A549 treated with AZD9567 at 1 μM for 4 hours (cell line): ENCODE results near the gene ZNF723. TPM values are rescaled to one million over a fixed set of nuclear protein-coding genes. Genes with fewer than 3 reads are reported as not detected.

ENCODE experiments used
- total RNA-seq: library from RNA; stranded (reverse); fragments of 200-300 nt; extraction: Qiagen RNA extraction; gene quantifications from 5 replicates; pipeline ENCODE4 v1.2.3, GENCODE V29; 2022; ENCODE audit not compliant: insufficient read depth

The ZNF723 gene
- total RNA-seq: not detected in 5 replicates

DNA sequence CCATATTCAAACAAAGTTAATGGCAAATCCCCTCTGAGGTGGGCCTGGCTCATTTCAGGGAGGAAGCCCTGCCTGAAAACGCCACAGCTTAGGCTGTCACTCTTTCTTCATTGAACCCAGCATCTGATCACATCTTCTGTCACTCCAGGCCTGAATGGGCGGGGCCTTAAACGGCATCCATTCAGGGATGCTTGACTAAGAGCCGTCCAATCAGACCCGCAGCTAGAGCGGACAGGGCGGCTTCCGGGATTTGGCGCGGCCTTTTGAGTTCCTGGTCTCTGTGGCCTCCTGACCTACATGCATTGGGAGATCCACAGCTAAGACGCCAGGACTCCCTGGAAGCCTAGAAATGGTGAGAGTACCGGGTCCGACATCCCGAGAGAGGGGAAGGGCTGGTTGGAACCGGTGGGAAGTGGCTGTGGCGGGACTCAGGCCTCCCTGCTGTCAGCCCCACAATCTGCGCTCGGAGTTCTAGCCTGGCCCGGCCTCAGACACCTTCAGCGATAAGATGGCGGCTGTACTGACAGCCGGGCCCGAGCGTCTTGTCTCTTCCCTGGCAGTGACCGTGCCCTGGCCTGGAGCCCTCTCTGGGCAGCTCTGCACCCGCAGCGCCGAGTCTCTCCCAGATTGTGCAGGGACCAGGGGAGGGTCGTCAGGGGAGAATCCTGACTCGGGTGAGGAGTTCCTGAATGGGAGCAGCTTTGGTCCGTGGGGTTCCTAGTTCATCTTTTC, at the start of gene ZNF723:
Gene ZNF723, plus strand, starts transcription at position 261 of the 732 bp plus-strand sequence. Its CDS starts 89 bp downstream, at position 350.

GRCh38 chr19:22783651-22784410, 48.3 kb upstream of the ZNF723 start, which contains the start of gene ZNF99:
Gene ZNF99, minus strand, starts transcription at chr19:22784151. Its CDS starts 135 bp downstream, at chr19:22784016.

Other genes starting within 250 kb of the ZNF723 start
- not detected in 5 replicates for gene ZNF492, start 198.0 kb upstream of the ZNF723 start, total RNA-seq
- gene ZNF99, start 48.1 kb upstream of the ZNF723 start, total RNA-seq: not detected in 5 replicates
- not detected in 5 replicates for gene ZNF728, start 170.9 kb downstream of the ZNF723 start, total RNA-seq